HG03575 (cell line): ENCODE data around the gene GDPD4.

Source experiments
- ATAC-seq: cut with Tn5 transposase; IDR thresholded peaks from one replicate; pipeline ENCODE4 v1.9.1; 2021; ENCODE audit not compliant: unreplicated experiment, insufficient number of reproducible peaks, low FRiP score; ENCODE audit errors: extremely low read depth

GDPD4 gene

DNA sequence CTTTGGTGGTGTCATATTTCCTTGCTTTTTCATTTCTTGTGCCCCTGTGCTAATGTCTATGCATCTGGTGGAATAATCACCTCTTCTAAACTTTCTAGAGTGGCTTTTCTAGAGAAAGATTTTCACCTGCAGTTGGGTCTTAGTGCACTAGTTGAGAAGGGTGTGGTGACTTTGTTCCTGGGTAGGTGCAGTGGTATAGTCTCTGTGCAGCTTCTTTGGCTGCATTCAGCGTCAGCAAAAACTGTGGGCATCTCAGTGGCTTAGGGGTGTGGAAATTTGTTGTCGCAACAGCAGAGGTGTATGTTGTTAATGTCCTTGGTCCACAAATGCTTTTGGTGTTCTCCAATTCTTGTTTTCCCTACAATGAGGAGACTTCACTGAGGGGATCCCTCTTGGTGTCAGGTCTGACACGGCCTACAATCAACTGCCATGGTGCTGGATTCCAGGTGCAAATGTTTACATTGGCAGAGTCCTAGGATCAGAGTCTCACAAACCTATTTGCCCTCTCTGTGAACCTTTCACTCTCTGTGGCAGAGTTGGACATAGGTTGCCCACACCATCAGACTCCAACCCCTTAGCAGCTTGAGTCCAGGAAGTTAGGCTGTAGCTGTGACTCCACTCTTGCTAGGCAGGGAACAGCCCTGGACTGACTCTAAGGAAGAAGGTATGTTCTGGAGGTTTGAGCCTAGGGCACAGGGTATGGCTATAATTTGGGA, 48.8 kb downstream of the GDPD4 start:
- ATAC-seq, result no peak

DNA sequence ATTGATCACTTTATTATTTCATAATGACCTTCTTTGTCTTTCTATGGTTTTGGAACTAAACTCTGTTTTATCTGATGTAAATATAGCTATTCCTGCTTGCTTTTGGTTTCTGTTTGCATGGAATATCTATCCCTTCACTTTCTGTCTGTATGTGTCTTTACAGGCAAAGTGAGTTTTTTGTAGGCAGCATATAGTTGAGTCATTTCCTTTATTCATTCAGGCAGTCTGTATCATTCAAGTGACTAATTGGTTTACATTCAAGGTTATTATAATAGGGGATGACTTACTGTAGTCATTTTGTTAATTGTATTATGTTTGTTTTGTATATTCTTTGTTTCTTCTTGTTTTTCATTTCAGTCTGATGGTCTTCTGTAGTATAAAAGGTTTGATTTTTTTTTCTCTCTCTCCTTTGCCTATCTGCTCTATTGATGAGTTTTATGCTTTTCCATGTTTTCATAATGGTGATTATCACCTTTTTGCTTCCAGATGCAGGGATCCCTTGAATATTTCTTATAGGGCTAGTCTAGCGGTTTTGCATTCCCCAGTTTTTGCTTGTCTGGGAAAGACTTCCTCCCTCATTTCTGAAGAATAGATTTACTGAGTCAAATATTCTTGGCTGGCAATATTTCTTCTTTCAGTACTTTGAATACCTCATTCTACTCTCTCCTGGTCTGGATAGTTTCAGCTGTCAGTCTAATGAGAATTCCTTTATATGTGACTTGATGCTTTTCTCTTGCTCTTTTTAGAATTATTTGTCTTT, 50.4 kb downstream of the GDPD4 start:
- no peak for ATAC-seq

DNA sequence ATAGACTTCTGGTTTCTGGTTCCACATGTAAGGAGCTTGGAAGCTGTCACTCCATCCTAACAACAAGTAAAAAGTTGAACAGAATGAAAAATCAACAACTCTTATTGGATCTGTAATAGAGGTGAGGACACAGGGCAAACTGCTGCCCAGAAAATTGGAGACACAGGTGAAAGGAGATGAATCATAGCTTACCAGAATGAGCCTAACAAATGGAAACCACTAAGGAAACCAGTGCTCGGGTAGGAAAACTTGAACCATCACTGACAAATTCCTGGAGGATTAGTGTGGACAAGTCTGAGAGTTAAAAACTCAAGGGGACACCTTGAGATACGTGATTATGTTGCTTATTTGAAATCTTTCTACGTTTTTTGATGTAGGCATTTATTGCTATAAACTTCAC, 52.1 kb downstream of the GDPD4 start:
- no peak for ATAC-seq

DNA sequence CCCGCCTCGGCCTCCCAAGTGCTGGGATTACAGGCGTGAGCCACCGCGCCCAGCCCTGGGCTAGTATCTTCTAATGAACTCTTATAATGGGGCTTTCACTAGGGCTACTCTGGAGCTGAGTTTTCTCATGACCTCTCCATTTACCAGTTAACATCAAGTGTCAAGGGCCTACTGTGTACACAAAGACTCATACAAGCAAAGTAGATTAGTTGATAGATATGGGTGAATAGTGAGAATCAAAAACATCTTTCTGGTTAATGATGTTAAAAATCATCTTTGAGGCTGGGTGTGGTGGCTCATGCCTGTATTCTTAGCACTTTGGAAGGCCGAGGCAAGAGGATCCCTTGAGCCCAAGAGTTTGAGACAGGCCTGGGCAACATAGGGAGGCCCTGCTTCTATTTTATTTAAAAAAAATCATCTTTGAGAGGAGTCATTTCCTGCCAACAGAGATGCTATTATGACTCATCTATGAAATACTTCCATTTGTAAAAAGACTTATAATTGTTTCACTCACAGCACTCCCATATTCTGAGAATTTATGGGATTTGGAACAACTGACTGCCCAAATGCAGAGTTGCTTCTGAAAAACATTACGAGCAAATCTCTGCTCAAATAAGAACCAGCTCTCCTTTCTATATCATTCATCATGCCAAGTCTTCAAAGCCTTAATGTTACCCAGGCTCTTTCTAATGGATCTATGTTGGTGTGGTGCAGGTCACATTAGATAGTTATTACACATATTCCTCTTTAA, 57.0 kb downstream of the GDPD4 start:
- ATAC-seq, result no peak

DNA sequence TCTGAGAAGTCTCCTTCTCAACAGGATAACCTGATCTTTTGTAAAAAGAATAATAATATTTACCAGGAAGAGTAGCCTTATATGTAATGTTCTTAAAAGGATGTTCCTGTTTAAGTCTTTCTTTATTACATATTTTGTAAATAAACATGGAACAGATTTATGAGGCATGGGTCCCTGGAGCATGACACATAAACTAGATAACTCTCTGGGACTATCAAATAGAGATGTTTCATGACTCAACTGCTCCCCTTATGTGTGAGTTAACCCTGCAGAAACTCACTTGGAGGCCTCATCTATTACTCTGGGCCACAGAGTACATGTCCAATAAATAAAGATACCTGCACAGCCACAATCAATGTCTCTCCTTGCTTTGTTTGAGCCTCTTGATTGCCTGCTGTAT, 64.6 kb downstream of the GDPD4 start:
- ATAC-seq, result no peak

DNA sequence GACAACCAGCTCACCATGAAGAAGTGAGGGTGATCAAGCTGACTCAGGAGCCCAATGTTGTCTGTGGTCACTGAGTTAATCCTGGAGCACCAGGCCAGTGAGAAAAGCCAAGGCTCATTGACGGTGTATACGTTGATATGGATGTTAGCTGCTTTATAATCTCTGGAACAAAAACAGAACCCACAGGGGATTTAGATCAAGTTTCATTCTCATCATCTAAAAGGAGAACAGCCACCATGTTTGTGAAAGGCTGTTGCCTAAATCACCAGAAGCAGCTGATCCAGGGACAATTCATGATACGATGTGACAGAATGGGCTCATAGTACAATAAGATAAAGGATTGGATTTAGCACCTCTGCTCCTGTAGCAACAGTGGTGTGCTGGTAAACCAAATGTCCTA, 68.5 kb downstream of the GDPD4 start:
- ATAC-seq, result no peak

DNA sequence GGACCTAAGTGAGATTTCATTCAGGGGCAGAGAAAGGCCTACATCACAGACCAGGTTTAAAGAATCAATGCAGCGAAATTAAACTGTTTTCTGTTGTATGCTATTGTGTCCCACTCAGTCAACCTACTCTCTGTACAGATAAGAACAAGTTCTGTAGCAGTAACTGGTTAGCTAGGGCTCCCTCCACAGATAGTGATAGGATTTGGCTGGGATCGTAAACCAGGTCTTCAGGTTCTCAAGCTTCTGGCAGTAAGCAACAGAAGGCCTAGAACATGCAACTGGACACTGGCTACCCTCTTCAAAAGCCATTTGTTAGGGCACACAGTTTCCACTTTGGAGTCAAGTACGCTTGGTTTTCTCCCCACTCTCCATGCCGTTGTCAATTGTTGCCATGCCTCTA, 69.2 kb downstream of the GDPD4 start:
- no peak for ATAC-seq

DNA sequence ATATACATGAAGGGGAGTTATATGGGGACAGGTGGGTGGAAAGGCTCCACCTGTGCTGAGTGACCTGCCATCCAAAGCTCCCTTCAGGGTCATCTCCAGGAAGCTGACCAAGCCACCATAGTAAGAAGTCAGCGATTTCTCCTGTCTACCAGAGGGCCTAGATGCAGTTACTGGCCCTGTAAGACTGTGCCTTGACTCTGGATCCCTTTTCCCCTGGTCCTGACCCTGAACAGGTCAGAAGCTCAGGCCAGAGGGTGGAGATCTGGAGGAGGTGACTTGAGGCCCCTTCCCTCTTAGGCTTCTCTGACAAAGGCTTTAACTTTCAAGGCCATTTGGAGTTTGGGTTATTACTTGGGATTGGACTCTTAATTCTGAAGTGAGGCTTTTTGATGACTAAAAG, 69.7 kb downstream of the GDPD4 start:
- ATAC-seq, result no peak

DNA sequence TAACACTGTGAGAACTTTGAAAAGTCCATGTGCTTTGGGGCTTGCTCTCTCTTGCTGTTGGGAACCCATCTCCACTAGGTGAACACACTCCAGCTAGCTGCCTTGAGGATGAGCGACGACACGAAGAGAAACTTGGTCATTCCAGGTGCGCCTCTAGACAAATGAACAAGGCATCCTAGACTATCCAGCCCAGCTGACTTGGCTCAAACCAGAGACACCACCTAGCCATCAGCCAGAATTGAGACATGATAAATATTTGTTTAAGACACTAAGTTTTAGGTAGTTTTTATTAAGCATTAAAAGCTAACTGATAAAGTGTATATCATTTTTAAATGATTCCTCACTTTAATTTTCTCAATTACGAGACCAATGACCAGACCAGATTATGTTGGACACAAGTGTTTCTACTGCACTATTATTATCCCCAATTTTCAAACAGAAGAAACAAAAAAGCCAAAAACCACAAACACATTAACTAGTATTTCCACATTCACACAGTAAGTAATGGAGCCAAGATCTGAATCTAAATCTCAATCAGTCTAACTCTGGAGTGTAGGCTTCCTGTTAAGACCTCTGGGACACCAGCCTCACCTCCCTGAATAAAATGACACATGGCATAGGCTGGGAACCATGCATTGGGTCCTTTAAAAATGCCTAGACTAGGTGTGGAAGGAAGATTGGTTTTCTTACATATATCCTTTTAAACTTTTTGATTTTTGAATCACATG, 70.4 kb downstream of the GDPD4 start:
- ATAC-seq, result no peak

DNA sequence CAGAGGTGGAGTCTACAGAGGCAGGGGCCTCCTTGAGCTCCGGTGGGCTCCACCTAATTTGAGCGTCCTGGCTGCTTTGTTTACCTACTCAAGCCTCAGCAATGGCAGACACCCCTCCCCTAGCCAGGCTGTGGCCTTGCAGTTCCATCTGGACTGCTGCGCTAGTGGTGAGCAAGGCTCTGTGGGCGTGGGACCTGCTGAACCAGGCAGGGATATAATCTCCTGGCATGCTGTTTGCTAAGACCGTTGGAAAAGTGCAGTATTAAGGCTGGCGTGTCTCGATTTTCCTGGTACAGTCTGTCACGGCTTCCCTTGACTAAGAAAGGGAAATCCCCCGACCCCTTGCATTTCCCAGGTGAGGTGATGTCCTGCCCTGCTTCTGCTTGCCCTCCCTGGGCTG, 77.7 kb downstream of the GDPD4 start:
- no peak for ATAC-seq

DNA sequence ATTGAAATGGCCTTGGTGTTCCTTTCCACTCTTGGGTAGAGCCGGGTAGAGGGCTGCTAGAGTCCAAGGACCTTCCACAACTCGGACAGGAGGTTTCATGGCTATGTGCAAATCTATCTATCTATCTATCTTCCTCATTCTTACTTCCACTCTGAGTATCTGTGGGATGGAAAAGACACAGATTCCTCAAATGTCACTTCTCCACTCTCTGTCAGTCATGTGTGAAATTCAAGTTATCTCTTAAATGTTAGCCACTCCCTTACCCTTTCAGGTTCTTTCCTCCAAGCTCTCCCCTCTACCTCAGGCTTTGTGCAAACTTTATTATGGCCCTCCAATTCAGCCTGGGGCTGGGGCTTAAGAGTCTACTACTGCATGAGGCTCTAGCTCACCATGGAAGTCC, 84.3 kb downstream of the GDPD4 start:
- ATAC-seq, result no peak

DNA sequence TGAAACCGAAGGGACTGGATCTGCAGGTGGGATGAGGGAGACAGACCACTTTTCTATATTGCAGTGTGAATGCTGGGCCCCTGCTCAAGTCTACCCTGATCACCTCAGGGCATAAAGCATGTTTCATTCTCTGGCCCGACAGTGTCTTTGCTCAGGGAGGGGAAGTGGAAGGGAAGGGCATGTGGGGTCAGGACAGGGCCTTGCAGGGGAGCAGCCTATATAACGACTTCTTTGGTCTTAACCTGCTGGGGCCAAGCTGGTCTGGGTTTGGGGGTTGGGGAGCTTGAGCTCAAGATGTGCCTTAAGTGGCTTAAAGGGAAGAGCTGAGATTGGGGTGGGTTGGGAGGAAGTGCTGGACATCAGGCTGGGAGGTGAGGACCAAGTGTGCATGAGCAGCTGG, 86.4 kb downstream of the GDPD4 start:
- no peak for ATAC-seq

DNA sequence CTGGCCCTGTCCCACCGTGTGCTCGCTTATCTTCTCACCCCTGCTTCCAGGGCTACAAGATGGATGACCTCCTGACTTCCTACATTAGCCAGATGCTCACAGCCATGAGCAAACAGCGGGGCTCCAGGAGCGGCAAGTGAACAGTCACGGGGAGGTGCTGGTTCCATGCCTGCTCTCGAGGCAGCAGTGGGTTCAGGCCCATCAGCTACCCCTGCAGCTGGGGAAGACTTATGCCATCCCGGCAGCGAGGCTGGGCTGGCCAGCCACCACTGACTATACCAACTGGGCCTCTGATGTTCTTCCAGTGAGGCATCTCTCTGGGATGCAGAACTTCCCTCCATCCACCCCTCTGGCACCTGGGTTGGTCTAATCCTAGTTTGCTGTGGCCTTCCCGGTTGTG, 86.9 kb downstream of the GDPD4 start:
- ATAC-seq, result no peak

DNA sequence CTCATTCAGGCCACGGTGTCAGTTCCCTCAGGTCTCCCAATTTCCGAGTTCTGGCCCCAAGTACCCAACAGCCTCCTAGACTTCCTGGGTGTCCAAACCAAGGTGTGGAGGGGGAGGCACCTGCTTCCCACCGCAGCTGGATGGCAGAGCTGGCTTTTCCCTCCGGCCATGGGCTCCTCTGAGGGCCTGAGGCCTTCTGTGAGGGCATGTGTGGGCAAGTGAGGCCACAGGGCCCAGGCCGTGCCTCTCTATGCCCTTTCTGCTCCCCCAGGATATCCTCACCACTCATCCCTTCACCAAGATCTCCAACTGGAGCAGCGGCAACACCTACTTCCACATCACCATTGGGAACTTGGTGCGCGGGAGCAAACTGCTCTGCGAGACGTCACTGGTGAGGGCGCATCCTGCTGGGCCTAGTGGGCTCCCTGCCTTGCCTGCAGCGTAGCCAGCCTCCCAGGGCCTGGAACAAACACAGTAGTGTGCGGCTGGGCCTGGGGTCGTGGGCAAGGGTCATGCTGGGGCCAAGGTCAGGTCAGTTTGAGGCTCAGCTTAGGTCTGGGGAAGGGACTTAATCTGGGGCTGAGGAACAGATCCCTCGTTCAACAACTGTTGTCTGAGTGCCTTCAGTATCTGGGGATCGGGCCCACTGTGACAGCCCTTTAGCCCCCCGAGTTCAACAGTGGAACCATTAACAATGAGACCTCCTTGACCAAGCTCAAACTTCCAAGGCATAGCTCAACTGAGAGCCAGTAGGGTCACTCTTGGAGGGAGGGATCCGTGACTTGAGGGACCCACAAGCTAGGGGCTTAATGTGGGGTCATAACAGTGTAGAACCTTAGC, 87.7 kb downstream of the GDPD4 start:
- ATAC-seq, result no peak

DNA sequence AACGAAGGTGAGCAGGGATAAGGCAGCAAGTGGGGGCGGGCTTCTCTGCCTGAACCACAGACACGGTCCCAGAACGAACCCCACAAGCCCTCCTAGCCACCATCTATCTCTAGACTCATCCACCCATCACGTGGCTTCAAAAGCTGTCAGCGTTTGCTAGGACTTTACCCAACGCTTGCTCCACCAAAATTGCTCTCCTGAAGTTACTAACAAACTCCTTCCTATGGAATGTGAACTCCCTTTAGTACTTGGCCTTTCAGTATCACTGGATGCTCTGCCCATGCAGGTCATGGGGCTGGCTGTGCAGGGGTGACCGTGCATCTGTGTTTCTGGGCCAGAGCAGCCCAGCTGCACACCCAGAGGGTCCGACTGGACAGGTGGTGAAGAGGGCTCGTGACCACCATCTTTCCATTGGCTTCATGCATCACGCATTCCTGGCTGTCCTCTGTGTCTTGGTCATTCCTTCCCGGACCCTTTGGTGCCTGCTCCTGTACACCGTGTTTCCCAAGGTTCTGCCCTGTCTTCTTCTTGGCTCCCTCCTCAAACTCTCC, 88.4 kb downstream of the GDPD4 start:
- ATAC-seq, result no peak

DNA sequence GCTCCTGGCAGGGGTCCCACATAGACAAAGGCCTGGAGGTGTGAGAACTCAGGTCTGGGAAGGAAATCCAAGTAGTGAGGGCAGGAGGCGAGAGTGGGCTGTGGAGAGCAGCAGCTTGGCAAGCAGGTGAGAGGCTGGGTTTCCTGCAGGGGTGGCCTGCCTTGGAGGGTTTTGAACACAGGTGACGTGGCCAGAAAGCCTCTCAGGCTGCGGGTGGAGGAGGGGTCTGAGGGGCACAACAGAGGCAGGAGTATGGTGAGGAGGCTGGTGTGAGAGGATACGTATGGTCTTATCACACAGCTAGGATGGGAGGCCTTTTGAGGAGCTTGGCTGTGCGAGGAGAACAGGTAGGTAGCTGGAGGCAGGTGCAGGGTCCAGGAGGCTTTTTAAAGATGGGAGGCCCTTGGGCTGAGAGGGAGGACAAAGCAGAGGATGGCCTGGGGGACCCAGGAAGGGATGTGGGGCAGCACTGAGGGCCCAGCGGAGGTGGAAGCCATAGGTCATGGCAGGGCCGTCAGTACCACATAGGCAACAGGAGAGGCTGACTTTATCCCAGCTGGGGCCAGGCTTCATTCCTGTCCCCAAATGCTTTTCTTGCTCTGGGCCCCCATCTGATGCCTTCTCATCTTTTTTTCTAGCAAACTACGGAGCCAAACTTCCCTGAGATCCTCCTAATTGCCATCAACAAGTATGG, 89.0 kb downstream of the GDPD4 start:
- no peak for ATAC-seq

DNA sequence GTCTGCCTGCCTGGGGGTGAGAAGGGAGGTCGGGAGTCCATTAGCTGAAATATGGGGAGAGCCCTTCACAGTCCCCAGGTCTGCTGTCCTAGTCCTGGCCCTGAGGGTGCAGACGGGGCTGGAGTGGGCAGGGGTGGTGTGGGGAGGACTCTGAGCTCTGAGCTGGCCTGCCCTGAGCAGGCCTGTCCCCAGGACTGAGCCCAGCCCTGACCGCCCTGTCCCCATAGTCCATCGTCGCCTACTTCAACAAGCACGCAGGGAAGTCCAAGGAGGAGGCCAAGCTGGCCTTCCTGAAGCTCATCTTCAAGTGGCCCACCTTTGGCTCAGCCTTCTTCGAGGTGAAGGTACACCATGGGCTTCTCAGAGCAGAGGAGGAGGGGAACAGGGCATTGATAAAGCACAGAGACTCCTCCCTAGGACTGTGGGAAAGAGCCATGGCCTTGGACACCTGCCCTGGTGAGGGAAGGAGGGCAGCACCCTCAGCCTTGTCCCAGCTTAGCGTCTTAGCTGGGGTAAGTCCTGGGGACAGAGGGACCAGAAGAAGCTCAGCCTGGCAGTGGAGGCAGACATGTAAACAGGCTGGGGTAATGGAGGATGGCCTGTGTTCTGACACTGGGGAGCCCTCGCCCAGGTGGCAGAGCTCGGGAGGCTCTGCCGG, 89.8 kb downstream of the GDPD4 start:
- no peak for ATAC-seq
